Natural killer cell (primary cell): ENCODE results near the gene MYO3A. TPM values are rescaled to one million over a fixed set of nuclear protein-coding genes. Genes with fewer than 3 reads are reported as not detected.

ENCODE experiments used
- ATAC-seq, 3 donors: fragments of 150-1000 bp in 2 of 3; fragments of 200-7000 bp in 1 of 3; cut with Tn5 transposase; 1 replicate in 1 of 3; 2 replicates in 2 of 3; pipeline ENCODE4 v1.10.0; 2021; ENCODE audit warnings: mild to moderate bottlenecking in 2 of 3, moderate library complexity in 2 of 3
- DNase-seq, 2 donors: peaks; one replicate each; pipeline versions ENCODE4 v3.0.0 to v3.0.0-alpha.2; 2013 to 2021; ENCODE audit warnings: mixed read lengths in 1 of 2
- H3K27ac ChIP-seq: one replicate; pipeline ENCODE4 v1.5.1; 2013; ENCODE audit warnings: mild to moderate bottlenecking, low read length
- H3K27me3 ChIP-seq: one replicate; pipeline ENCODE4 v1.6.1; 2013; ENCODE audit warnings: low read length; ENCODE audit not compliant: control insufficient read depth, insufficient read depth
- H3K36me3 ChIP-seq: one replicate; pipeline ENCODE4 v1.6.1; 2013; ENCODE audit warnings: low read length; ENCODE audit not compliant: control insufficient read depth, insufficient read depth
- H3K4me1 ChIP-seq: one replicate; pipeline ENCODE4 v1.6.1; 2013; ENCODE audit warnings: low read length; ENCODE audit not compliant: control insufficient read depth, insufficient read depth
- H3K4me3 ChIP-seq: one replicate; pipeline ENCODE4 v1.5.1; 2013; ENCODE audit warnings: low read length
- H3K9me3 ChIP-seq: one replicate; pipeline ENCODE4 v1.6.1; 2013; ENCODE audit warnings: low read length; ENCODE audit not compliant: control insufficient read depth, insufficient read depth
- H3K27ac Mint-ChIP-seq, 2 donors: one replicate each; pipeline ENCODE4 v1.8.0; 2022; ENCODE audit warnings: mild to moderate bottlenecking in 2 of 2, mixed read lengths in 2 of 2, moderate library complexity in 1 of 2
- H3K27me3 Mint-ChIP-seq, 2 donors: one replicate each; pipeline ENCODE4 v1.8.0; 2022; ENCODE audit warnings: low read depth in 2 of 2, mixed read lengths in 2 of 2
- H3K36me3 Mint-ChIP-seq: one replicate; pipeline ENCODE4 v1.8.0; 2022; ENCODE audit warnings: mixed read lengths
- H3K4me1 Mint-ChIP-seq, 2 donors: one replicate each; pipeline ENCODE4 v1.8.0; 2022; ENCODE audit warnings: mixed read lengths in 2 of 2
- H3K4me3 Mint-ChIP-seq: one replicate; pipeline ENCODE4 v1.8.0; 2022; ENCODE audit warnings: mild to moderate bottlenecking, moderate library complexity, mixed read lengths
- H3K9me3 Mint-ChIP-seq, 2 donors: one replicate each; pipeline ENCODE4 v1.8.0; 2022; ENCODE audit warnings: mixed read lengths in 2 of 2
- WGBS: methylation state at CpG from one replicate; pipeline ENCODE4 v1.1.7; 2013; ENCODE audit warnings: missing lambda C conversion rate; ENCODE audit not compliant: insufficient coverage; 5-methylcytosine and 5-hydroxymethylcytosine counted together
- intact Hi-C: fragments of 100-400 bp; cut with micrococcal nuclease; formaldehyde crosslinking; loops from one replicate; pipeline ENCODE4 v1.14.2; 2022
- total RNA-seq, 4 donors: library from RNA; stranded (reverse); fragments of 120-200 nt in 1 of 4; gene quantifications; one replicate each; pipeline versions ENCODE4 v1.2.3 to v1.2.4, GENCODE V29; 2013 to 2022
- TF ChIP-seq, protein P1 (sequence below): fragments of 200-600 bp; IDR thresholded peaks from one replicate; pipeline ENCODE4 v1.8.0; 2022; ENCODE audit warnings: antibody characterized with exemption

Gene MYO3A
- total RNA-seq, 3 donors from 2014 or later (not counting 1 experiment from before 2014, with no cell fraction given), result not detected

- Mint-ChIP-seq H3K27me3 (peaks cover 17 to 22% of the 10 kb centered on the region in 2 donors), H3K4me3 (no peak overlapping the region), H3K4me1 (no peaks in the 10 kb centered on the region), H3K36me3 (no peaks in the 10 kb centered on the region), H3K9me3 (no peaks in the 10 kb centered on the region), H3K27ac (no peak overlapping the region)
- no peaks in the 10 kb centered on the region for H3K27me3 ChIP-seq
- WGBS, result 76% methylated on average over 7 of the region's 7 CpGs
- no peaks in the 10 kb centered on the region for H3K36me3 ChIP-seq
- no peak overlapping the region for H3K27ac ChIP-seq
- TF ChIP-seq, protein P1, sequence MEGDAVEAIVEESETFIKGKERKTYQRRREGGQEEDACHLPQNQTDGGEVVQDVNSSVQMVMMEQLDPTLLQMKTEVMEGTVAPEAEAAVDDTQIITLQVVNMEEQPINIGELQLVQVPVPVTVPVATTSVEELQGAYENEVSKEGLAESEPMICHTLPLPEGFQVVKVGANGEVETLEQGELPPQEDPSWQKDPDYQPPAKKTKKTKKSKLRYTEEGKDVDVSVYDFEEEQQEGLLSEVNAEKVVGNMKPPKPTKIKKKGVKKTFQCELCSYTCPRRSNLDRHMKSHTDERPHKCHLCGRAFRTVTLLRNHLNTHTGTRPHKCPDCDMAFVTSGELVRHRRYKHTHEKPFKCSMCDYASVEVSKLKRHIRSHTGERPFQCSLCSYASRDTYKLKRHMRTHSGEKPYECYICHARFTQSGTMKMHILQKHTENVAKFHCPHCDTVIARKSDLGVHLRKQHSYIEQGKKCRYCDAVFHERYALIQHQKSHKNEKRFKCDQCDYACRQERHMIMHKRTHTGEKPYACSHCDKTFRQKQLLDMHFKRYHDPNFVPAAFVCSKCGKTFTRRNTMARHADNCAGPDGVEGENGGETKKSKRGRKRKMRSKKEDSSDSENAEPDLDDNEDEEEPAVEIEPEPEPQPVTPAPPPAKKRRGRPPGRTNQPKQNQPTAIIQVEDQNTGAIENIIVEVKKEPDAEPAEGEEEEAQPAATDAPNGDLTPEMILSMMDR, result no peak
- no peaks in the 10 kb centered on the region for H3K4me1 ChIP-seq
- no peaks in the 10 kb centered on the region for H3K9me3 ChIP-seq
- ATAC-seq, result no peak
- intact Hi-C loops, result no loop called here
- H3K4me3 ChIP-seq, result no peak overlapping the region
- no peak for DNase-seq
Observed at GRCh38 chr10:26254616-26255015, 320.6 kb downstream of the MYO3A start.

- Mint-ChIP-seq H3K27me3 (peaks cover 26% of the 10 kb centered on the region in 2 donors), H3K4me3 (no peak overlapping the region), H3K4me1 (no peaks in the 10 kb centered on the region), H3K9me3 (no peaks in the 10 kb centered on the region), H3K27ac (no peak overlapping the region), H3K36me3 (no peaks in the 10 kb centered on the region)
- WGBS, result 20% methylated on average over 1 of the region's 1 CpG
- intact Hi-C loops, result no loop called here
- TF ChIP-seq, protein P1, result no peak
- H3K27ac ChIP-seq, result no peak overlapping the region
- no peak for DNase-seq
- no peaks in the 10 kb centered on the region for H3K4me1 ChIP-seq
- no peaks in the 10 kb centered on the region for H3K36me3 ChIP-seq
- ATAC-seq, result no peak
- H3K9me3 ChIP-seq, result no peaks in the 10 kb centered on the region
- H3K4me3 ChIP-seq, result no peak overlapping the region
- peaks cover 2% of the 10 kb centered on the region for H3K27me3 ChIP-seq
Observed at GRCh38 chr10:26259341-26259740, 325.3 kb downstream of the MYO3A start.
